ENCODE data around the gene BORCS6. TPM values are rescaled to one million over a fixed set of nuclear protein-coding genes. Genes with fewer than 3 reads are reported as not detected.
"Not testable (repeated sequence)": the region's sequence is repeated elsewhere in the genome, so short reads cannot be mapped to it uniquely, and the experiment has no call there.

The BORCS6 gene
- 12.4 TPM for total RNA-seq

DNA sequence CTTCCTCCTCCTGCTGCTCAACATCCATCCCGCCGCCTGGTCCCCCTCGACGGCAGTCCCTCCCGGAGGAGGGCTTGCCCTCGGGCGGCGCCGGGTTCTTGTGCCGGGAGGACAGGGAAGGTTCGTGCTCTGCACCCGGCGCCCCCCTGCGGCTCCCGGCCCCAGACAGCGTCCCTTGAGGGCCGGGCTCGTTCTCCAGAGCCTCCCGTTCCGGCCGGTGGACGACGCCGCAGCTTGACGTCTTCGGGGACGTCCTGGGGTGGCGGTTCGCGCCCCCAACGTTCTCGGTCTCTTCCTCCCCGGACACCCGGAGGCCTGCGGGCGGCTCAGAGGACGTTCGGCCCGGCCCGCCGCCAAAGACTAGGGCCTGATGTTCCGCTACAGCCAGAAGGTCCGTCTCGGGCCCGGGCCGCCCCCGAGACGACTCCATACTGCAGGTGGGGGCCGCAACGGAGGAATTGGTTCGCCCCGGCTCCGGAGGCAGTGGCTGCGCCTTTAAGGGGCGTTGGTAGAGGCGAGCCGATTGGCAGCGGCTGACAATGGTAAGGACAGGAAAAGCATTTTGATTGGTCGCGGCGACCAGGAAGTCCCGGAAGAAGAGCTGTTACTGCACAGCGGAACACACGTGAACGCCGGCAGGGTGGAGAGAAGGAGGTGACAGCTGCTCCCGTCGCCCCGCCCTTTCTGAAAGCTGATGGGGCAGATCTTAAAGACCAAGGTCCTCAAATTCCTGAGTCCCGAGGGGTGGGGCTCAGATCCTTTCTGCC is at the start of gene BORCS6:
Gene BORCS6, minus strand, starts transcription at position 470 of the 767 bp plus-strand sequence. Its CDS starts 40 bp downstream, at position 430.
- peak; percentile 98 for DNase-seq (ENCODE audit: low spot score)

DNA sequence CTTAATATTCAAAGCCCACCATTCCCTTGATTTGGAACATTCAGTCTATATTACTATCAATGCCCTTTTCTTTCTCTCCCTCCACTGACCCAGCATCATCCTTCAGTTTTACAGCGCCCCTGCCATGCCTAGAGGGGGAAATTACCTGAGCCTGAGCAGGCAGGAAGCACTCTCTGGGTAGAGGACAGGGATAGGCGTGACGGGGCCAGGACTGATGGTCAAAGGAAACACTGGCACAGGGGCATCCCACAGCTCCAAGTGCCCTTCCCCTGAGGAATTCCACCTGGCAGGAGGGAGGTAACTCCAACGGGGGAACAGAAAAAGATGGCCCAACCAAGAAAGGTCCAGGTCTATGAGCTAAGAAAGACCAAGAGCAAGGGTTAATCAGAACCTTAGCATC is 47.9 kb upstream of the BORCS6 start:
- DNase-seq (ENCODE audit: low spot score): no peak

DNA sequence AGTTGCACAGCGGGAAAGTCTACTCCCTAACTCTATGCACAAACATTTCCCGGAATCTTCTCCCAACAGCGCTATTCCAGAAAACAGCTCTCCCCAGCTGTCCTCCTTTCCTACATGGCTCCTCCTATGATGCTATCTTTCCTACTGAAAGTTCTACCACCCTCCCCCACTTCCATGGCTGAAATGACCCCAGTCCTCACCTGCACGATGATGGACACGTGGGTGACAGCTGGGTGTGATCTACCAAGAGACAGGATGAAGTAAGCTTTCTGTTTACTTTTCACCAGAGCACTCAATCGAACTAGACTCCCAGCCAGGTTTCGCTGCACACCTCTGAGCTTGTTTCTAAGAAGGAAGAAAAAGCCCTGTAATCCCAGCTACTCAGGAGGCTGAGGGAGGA is 47.2 kb upstream of the BORCS6 start:
- peak; percentile 75 for DNase-seq (ENCODE audit: low spot score)

DNA sequence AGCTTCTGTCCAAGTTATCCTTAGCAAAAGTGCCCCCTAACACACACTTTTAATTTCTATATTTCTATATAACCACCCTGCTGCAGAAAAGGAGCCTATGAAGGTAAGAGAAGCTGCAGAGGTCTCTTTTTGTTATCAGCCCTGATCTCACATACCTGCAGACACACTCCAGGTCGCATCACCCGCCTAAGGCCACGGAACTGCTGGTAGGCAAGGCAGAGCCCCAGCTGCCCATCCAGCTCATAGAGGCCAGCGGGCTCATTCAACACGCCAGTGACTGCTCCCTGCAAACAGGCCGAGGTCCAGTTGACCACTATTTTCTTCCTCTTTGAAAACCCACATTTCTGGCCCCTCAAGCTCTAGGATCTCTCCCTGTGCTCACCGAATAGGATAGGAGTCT is 45.7 kb upstream of the BORCS6 start:
- DNase-seq (ENCODE audit: low spot score): no peak

DNA sequence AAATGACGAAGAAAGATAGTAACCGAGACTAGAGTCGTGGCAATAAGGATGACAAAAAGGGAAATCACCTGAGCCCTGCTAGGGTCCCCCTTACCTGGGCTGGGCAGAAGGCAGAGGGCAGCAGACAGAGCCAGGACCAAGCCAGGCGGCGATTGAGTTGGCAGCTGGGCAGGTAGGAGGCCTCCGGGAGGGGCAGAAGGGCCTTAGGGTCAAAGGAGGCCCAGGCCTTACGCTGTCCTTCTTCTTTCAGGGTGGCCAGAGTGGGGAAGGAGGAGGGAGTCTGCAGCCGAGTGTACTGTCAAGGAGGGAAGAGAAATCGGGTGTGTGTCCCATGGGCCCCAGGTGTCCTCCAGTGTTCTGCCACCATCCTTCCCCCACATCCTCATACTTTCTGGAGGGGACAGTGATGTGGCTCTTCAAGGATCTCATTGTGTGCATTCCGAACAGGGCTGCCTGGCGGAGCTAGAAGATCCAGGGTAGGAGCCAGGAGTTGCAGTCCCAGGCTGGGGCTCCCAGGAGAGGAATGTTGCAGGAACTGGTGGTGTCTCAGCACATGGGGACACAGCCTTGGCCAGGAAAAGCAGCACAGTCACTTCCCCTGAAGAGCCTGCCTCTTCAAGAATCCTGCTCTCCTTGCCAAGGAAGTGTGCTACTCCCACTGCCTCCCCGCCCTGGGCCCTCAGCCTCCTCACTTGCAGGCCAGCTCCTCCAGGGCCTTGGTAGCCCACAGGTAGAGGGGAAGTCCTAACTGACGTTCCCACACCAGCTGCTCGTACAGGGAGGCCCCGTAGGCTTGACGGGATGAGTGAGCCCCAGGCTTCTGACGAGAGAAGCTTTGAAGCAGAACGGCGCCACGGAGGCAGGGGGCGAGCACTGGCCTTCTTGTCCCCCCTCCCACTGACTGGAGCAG is 44.6 kb upstream of the BORCS6 start:
- DNase-seq (ENCODE audit: low spot score): no peak

DNA sequence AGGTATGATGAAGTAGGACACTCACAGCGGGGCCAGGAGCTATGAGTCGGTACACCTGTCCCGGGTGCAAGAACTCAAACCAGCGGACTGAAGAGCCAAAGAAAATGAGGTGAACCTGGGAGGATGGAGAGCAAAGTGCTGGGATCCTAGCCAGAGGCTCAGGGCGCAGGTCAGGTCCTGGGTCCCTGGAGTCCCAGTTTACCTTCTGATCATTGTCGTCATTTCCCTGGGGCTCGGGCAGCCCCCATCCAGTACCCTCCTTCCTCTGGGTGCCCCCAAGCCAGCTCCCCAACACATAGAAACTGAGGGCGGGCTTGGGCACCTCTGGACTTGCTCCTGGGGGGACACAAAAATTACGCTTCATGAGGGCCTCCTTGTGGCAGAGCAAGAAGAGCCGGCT is 41.7 kb upstream of the BORCS6 start:
- DNase-seq (ENCODE audit: low spot score): no peak

DNA sequence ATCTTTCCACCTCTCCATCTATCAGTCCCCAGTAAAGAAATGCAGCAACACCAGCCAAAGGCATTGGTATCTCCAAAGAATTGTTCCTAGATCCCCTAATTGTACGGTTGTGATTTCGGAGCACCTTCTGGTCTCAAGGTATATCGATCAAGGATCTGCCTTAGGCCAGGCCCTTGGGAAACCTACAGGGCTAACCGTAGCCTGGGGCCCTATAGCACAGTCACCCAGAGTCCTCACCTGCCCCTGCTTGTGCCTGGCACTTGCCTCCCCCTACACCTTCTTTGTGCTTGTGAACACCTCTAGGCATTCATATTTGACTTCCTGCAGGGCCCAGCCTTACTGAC is 37.2 kb upstream of the BORCS6 start:
- no peak for DNase-seq (ENCODE audit: low spot score)

DNA sequence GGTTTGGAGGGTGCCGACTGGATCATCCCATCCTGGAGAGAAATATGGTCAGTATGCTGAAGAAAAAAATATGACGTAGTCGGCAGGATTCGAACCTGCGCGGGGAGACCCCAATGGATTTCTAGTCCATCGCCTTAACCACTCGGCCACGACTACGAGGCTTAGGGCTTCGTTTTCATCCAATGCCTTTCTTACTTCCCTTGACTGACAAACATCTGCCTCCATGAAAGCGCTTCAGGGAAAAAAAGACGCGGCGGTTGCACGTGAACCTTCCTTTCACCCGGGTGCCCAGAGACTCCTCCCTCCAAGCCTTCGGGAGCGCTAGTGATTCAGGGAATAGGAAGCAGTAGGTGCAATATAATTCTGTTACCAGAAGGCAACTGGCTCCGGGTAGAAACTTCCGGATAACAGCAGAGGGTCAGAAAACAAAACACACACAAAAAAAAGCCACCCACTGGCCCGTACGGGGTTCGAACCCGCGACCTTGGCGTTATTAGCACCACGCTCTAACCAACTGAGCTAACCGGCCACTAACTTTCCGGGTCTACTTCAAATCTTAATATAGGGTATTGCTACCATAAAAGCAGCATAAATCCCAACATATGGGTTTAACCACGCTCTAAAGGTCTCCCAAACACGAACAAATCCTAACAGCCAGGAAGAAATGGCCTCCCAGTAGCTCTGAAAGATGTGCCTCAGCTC is 36.7 kb upstream of the BORCS6 start:
- DNase-seq (ENCODE audit: low spot score): peak; percentile 83

DNA sequence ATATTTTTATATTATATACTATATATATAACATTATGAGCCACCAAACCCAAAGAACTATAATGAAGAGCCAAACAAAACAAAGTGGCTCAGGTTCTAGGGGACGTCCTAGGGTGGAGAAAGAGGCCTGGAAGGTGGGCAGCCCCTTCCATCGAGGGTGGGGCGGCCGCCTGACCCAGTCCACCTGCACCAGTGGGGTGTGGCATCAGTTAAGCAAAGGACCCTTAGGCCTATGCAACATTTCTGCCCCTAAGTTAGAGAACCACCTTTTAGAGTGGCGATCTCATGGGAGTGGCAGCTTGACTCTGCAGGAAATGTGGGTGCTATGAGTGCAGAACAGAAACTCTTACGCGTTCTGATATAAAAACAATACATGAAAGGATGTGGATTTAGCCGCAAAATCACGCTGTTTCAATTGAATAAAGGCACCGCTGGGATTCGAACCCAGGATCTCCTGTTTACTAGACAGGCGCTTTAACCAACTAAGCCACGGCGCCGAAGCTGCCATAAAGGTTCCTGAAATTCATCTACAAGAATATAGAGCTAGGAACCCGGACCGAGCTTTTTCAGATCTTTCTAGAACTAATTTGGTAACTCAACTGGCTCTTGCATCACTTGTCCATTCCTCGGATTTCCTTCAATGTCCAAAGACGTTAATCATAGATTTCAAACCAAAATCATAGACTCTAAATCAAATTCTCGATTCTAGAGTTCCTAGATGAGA is 36.0 kb upstream of the BORCS6 start:
- peak; percentile 62 for DNase-seq (ENCODE audit: low spot score)

DNA sequence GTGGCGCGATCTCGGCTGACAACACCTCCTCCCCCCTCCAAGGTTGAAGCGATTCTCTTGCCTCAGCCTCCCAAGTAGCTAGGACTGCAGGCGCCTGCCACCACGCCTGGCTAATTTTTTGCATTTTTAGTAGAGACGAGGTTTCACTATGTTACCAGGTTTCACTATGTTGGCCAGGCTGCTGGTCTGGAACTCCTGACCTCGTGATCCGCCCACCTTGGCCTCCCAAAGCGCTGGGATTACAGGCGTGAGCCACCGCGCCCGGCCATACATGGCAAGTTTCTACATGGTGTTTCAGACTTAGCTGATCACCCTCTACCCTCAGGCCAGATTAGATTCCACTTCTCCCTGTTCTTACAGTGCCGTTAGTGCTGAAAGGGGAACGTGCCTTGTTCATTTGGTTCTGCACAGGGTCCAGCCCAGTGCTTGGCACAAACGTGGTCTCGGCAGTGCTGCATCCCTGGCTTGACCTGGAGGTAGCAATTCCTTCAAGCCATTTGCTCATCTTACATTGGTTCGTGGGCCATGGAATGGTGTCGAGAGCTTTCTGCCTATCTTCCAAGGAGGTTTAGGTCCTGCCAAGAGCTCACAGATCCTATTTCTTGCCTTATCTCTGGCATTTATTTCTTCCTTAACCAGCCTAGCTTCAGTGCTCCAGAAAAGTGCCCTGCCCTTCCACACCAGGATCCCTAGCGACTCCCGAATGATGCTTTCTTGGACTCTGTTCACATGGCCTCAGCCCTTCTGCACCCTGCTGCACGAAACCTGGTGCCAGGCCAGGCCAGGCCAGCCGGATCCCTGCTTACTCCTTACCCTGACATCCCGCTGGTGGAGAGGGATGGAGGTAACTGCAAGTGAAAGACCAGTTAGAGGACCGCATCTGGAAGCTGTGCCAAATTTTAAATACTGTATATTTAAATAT is 35.2 kb upstream of the BORCS6 start:
- no peak for DNase-seq (ENCODE audit: low spot score)

DNA sequence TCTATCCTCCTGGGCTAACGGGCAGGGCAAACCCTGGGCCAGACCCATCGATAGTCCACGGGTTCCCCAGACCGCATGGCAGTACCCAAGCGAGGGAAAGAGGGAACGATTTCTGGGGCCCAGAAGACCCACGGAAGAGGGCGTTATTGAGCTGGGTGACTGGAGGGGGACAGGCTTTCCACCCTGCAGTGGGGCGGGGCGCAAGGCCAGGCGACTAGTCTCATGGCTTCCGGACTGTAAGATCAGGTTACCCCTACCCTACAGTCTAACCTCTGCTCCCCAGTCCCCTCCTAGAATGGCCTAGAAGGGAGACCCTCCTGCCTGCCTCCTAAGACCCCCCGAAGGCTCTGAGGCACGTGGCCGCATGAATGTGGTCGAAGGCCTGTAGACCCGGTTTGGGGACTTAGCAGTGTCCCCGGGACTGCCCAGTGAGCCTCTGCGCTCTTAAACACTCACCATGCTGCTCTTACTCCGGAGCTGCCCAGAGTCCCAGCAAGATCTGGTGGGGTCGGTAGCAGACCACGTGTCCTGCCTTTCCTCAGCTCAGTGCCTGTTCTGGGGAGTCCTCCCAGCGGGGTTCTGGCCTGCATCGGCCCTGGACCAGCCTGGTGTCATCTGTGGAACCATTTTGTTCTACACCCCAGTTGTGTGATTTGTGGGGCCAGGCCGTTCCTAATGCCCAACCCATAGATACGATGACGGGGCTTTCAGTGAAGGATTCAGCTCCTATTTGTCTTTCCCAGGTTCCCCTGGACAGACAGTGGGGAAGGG is 33.6 kb upstream of the BORCS6 start:
- DNase-seq (ENCODE audit: low spot score): peak; percentile 47

DNA sequence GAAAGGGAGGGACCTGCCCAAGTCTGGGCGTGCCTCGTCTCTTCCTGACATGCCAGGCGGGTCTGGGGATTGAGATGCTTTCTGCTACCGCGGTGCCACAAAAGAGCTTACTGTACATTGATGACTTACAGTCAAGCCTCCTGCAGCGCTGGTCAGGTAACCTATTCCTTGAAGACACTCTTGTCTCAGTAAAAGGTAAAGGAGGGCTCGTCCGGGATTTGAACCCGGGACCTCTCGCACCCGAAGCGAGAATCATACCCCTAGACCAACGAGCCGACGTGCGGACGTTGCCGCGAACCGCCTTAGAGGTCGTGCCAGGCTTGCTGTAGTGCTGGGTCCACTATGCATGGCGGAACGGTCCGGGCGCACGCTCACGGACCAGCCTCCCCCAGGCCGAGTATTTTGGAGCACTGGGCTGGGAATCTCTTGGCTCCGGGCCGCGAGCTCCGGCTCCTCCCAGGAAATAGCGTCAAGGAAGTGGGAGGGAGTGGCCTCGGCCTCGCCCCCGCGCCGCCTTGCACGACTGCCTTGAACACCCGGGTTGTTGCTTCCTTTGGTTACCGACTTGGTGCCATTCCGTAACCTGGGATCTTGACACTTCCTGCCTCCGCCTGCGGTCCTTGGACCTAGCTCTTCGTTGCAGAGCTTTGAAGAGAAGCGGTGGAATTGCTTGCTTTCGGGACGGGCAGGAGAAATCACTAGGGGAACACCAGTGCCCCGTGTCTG is 32.8 kb upstream of the BORCS6 start:
- peak; percentile 94 for DNase-seq (ENCODE audit: low spot score)

DNA sequence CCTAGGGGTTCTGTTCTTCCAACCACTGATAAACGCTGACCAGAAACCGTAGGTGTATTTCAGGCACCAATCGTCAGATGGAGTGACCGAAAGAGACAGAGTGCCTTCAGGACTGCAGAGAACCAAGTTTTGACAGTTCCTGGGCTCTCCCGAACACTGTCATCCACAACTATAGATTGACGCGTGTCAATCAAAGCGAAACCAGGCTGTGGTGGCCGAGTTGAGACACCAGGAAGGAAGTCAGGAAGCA is 32.3 kb upstream of the BORCS6 start:
- DNase-seq (ENCODE audit: low spot score): no peak

DNA sequence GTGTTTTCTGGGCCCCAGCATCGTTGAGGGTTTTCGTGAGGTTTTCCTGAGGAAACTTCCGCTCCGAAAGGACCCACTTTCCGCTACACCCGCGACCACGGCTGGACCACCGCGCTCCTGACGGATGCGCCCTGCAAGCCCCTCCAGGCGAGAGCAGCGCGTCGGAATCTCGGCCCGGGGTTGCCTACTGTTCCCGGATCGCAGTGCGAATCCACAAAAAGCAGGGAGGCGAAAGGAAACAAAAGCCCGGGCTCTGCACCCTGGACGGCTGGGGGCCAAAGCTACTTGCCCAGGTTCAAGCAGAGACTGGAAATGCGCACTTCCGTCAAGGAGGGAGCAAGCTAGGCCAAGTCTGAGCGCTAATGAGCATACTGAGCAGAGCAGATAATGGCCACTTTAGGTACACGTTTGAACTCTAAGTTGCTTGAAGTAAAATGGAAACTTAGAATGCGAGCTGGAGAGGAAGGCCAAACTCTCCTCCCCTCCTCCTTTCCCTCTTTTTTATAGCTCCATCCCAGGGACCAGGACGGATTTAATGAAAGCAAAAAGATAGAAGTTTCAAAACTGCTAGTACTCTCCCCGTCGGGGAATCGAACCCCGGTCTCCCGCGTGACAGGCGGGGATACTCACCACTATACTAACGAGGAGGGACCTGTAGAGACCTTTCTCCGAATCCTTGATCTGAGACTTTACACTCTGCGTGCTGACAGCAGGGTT is 31.8 kb upstream of the BORCS6 start:
- DNase-seq (ENCODE audit: low spot score): peak; percentile 95

DNA sequence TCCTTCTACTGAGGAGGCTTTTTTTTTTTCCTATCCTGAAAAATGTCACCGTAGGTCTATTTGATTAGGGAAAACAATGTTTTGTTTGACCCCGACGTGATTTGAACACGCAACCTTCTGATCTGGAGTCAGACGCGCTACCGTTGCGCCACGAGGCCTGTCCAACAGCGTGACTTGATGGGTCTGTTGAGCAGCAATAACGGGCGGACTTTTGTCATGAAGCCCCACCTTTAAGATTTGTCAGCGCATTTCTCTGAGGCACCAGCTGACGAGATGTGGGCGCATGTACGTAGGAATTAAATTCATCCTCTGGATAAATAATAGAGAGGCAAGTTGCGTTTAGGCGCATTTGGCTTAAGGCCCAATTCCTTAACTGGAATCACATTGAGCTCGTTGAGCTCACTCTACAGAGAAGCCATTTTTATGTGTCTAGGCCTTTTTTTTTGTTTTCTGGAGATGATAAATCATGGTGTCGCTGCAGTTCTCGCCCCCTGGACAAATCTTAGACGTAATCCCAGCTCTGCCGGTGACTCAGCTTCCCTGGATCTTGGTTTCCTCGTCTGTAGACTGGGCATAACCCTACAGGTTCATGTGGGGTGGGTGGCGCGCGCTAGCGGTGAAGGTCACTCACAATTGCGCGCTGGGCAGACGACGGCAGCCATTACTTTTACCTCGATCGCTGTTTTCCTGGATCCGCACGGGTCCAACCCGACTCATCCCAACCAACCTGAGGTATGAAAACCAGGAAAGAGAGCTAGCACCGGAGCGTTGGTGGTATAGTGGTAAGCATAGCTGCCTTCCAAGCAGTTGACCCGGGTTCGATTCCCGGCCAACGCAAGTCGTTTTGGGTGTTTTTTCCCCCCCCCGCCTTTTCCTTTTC is 31.0 kb upstream of the BORCS6 start:
- DNase-seq (ENCODE audit: low spot score): peak; percentile 95

DNA sequence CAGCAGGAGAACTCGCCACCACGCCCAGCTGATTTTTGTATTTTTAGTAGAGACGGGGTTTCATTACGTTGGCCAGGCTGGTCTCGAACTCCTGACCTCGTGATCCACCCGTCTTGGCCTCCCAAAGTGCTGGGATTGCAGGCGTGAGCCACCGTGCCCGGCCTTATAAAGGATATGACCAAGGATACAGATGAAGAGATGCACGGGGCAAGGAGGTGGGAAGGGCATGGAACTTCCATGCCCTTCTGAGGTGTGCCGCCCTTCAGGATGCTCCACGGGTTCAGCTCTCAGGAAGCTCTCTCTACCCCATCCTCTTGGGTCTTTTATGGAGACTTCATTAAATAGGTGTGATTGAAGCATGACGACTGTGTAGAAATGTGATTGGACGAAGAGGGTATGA is 24.0 kb upstream of the BORCS6 start:
- DNase-seq (ENCODE audit: low spot score): not testable (repeated sequence)

DNA sequence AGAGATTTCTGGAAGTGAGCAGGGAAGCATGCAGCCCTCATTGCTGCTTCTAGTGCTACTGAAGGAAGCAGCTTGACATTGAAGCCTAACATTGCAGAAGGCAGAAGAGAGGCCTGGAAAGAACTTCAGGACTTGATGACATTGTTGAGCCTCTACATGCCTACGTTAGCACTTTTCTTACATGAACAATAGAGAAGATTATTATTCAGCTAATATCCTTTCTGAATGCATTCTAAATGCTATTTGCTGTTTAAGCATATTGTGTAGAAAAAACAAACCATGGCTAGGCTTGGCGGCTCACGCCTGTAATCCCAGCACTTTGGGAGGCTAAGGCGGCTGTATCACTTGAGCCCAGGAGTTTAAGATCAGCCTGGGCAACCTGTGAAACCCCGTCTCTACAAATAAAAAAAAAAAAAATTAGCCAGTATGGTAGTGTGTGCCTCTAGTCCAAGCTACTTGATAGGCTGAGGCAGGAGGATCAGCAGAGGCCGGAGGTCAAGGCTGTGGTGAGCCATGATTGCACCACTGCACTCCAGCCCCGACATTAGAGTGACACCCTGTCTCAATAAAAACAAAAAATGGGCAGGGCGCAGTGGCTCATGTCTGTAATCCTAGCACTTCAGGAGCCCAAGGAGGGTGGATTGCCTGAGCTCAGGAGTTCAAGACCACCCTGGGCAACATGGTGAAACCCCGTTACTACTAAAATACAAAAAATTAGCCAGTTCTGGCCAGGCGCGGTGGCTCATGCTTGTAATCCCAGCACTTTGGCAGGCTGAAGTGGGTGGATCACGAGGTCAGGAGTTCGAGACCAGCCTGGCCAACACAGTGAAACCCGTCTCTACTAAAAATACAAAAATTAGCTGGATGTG is 22.6 kb upstream of the BORCS6 start:
- DNase-seq (ENCODE audit: low spot score): no peak

Data from mucosa of gallbladder (tissue), 1 donor.